T-helper 2 cell (primary cell): ENCODE results near the gene TMEM129.

ENCODE experiments used
- DNase-seq, 5 experiments: peaks; one replicate each; pipeline versions ENCODE4 v3.0.0 to v3.0.0-alpha.2; 2012 to 2022

Gene TMEM129

DNA sequence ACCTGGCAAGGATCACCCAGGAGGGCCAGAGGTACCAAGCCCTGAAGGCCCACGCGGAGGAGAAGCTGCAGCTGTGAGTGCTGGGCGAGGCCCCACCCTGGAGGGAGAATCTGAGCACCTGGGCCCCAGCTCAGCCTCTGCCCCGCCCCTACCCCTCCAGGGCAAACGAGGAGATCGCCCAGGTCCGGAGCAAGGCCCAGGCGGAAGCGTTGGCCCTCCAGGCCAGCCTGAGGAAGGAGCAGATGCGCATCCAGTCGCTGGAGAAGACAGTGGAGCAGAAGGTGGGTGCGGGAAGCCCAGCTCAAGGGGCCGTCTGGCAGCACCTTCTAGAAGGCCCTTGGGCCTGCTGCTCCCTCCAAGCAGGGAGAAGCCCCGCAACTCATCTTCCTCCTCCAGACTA is 23.4 kb upstream of the TMEM129 start:
- no peak for DNase-seq

DNA sequence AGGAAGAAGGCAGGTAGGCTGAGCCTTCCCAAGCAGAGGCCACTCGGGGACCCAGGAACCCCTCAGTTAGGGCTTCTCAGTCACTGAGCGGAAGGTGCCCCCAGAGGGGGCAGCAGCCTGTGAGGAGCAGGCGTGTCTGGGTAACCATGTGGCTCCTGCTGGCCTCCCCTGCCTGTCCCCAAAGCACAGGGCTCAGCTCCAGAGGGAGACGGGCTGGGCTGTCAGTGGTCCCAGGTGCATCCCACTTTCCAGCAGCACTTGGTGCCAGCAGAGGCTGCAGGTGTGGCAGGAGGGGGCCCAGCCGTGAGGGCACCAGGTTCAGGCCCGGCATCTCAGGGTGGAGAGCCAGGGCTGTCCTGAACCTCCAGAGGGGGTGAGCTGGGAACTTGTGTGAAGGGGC is 22.9 kb upstream of the TMEM129 start:
- no peak for DNase-seq

DNA sequence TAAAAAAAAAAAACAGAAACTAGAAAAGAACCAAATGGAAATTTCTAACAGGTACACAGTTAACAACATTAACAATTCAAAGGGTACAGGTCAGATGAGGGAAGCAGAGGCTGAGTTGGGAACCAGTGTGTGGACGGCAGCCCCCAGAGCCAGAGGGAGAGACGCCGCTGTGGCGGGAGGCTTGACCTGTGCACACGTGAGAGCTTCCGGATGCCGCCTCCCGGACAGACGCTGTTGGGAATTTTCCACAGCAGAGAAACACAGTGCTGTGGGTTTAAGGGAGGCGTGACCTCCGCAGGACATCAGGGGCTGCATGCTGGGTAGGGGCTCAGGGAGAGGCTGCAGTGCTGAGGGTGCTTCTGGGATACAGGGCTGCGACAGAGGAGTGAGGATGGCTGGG is 22.4 kb upstream of the TMEM129 start:
- no peak for DNase-seq

- no peak for DNase-seq
These were observed 20.1 kb upstream of the TMEM129 start for GRCh38 chr4:1741208-1741607.

- DNase-seq: no peak
These were observed 19.0 kb upstream of the TMEM129 start for GRCh38 chr4:1740021-1740545.

DNA sequence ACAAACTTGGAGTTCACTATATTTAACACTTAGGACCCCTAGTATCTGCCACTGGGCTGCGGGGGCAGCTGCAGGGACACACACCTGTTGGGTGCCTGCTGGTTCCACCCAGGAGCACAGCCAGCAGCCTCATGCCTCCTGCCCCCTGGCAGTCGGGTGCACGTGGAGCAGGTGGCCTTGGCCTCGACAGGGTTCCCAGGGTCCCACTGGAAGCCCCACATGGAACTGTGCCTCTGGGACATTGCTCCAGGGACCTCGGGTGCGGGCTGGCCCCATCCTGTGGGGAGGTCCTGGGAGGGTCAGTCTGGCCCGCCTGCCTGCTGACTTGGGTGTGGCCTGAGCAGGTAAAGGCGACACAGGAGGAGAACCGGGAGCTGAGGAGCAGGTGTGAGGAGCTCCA is 18.2 kb upstream of the TMEM129 start:
- no peak for DNase-seq

DNA sequence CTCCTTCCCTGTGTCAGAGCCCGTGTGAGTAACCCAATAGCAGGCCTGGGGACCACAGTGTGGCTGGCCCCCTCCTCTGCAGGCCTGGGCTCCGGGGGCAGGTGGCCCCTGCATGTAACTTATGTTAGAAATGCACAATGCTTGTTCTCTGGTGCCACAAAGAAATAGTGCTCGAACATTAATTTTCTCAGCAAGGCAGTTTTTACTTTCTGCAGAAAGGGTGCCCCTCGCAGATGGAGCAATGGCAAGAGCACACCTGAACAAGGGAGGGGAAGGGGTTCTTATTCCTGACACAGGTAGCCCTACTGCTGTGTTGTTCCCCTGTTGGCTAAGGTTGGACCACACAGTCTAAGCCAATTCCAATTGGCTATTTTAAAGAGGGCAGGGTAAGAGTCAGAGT is 17.3 kb upstream of the TMEM129 start:
- DNase-seq: no peak

DNA sequence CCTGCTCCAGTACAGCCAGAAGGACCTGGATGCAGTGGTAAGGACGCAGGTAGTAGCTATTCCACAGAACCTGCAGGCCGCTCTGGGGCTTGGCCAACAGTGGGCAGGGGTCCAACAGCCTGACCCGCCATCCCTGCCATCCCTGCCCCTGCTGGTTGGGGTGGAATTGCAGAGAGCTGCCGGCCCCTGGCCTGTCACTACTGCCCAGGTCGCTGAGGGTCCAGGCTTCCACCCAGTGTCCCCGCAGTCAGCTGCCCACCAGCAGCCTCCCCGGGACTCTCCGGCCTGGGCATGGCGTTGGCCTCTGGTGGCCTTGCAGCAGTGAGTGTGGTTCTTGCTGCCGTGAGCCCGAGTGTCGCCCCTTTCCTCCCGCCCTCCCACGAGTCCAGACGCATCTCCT is 16.5 kb upstream of the TMEM129 start:
- no peak for DNase-seq

DNA sequence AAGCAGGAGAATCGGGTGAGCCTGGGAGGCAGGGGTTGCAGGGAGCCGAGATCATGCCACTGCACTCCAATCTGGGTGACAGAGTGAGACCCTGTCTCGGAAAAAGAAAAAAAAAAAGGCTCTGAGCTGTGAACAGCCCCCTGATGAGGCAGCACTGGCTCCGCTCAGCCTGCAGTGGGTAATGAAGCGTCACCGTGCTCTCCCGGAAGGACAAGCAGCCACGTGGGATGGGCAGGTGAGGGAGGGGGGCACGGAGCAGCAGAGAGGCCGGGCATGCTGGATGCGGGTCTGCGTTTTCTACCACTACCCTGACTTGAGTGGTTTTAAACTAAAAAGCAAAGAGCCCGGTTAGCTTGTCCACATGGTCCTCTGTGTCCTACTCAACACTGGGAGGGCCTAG is 15.7 kb upstream of the TMEM129 start:
- DNase-seq: no peak

GRCh38 chr4:1735215-1735614 is 14.1 kb upstream of the TMEM129 start:
- no peak for DNase-seq

GRCh38 chr4:1732911-1733310 is 11.8 kb upstream of the TMEM129 start:
- no peak for DNase-seq

DNA sequence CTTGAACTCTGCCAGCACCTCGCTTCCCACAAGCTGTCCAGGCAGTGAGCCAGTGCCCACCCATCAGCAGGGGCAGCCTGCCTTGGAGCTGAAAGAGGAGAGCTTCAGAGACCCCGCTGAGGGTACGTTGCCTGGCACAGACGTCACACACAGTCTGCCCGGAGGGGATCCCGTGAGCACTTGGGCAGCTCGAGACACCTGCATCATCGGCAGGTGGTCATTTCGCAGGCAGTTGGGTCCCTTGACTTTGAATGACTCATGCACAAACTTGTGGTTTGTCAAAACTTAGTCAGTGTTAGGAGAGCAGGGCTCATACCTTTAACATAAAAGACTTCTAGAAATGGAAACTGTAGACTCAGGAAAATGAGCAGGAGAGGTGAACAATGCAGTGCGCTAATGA is 10.1 kb upstream of the TMEM129 start:
- peak in 1 of 5 experiments; percentile 44 for DNase-seq

GRCh38 chr4:1730532-1731135 is 9.5 kb upstream of the TMEM129 start:
- no peak for DNase-seq

- DNase-seq: no peak
These were observed 7.2 kb upstream of the TMEM129 start for GRCh38 chr4:1728061-1728980.

DNA sequence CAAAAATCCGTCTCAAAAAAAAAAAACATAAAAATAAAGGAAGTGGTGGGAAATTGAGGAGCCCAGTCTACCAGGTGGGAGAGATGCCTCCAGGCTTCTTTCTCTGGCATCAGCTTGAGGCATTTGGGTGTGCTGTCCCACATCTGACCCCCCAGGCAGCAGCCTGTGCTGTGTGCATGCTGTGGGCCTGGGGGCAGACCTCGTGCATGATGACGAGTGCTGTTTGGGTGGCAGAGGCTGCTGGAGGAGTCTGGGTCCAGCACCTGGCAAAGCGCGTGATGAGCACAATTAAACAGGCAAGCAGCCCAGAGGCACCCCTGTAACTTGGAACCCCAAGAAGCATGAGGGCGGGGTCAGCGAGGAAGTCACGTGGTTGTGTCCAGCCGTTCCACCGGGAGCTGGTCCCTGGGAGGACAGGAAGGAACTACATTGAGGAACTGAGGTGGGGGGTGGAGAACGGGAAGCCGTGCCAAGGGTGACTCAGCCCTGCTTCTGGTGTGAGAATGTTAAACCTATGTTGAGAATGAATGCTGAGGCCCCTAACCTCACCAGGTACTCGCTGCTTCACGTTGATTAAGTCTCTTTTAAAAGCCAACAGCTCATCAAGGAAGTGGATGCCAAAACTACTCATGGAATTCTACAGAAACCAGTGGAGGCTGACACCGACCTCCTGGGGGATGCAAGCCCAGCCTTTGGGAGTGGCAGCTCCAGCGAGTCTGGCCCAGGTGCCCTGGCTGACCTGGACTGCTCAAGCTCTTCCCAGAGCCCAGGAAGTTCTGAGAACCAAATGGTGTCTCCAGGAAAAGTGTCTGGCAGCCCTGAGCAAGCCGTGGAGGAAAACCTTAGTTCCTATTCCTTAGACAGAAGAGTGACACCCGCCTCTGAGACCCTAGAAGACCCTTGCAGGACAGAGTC is 6.3 kb upstream of the TMEM129 start:
- DNase-seq: no peak

GRCh38 chr4:1726146-1726934 is 5.2 kb upstream of the TMEM129 start:
- DNase-seq: peak; percentile 70 to 91 (median 84)

DNA sequence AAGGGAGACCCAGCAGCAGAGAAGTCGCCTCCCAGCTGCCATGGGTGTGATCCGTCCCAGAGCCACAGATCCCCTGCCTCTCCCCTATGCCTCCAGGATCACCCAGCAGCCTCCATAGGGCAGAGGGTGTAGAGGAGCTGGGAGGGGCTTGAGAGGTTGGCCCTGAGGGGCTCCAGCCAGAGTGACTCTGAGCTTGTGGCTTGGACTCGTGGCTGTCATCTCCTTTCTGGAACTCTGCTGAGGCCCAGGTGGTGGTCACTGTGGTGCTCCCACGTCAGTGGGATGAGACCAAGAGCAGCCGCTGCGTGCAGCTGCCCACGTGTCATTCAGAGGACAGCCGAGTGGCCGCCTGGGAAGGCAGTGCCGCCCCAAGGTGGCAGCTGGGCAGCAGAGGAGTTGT is 4.4 kb upstream of the TMEM129 start:
- DNase-seq: no peak

DNA sequence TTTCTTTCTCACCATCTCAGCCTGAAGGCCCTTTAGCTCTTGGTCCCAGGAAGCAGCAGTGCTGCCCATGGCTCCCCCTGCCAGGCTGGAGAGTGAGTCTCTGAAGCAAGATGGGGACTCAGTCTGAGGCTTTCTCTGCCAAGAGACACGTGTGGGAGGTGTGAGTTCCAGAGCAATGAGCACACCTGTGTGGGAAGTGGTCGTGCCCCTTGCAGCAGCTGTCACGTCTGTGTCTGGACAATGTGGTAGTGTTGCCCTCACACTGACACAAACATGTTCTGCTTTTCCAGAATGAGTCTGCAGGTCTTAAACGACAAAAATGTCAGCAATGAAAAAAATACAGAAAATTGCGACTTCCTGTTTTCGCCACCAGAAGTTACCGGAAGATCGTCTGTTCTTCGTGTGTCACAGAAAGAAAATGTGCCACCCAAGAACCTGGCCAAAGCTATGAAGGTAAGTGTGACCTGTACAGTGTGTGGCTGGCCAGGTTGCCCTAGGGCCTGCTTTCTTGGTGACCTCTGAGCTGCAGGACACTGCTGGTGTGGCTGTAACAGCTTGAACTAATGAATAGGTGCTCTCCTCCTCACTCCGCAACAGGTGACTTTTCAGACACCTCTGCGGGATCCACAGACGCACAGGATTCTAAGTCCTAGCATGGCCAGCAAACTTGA is 2.1 kb upstream of the TMEM129 start:
- DNase-seq: peak in 3 of 5 experiments; percentile 36 to 81 (median 68)

GRCh38 chr4:1722551-1723118 is 1.5 kb upstream of the TMEM129 start:
- DNase-seq: no peak

DNA sequence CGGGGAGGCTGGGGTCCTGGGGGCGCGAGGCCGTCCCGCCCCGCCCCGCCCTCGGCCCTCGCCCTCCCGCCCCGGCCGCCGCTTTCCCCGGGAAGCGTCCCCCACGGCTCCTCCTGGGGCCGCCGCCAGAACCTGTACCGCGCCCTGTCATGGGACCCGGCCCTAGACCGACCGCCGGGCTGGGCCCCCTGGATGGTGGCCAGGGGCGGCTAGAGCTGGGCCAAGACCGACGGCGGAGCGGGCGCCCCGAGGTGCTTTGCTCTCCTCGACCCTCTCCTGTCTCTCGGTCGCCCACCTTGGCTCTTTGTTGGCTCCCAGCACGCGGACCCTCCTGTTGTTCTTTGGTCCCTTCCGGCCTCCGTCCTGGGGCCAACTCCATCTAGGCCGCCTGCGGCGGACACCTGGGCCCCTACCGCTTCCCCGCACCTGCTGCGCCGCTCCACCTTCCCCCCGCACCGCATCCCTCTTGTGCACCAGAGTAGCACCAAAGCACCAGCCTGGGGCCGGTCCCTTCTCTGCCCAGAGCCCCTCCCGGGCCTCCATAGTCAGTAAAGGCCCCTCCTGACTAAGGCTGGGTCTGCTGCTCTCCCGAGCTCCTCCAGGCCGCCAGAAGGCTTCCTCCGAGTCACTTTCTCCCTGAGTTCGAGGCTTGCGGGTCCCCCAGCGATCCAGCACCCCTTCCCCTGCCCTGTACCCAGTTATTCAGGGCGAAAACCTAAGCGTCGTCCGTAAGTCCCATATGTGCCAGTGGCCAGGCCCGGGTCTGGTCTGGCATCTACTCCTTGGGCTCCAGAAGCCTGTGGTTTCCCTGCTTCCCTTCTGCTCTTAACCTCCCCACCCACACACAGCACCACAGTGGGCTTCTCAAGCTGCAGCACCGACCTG is 785 bp upstream of the TMEM129 start:
- DNase-seq: no peak
